Measurements from ENCODE around the gene ARID1B. TPM values are rescaled to one million over a fixed set of nuclear protein-coding genes. Genes with fewer than 3 reads are reported as not detected.

The ARID1B gene
- total and polyA plus RNA-seq, 7 donors: 8.4 to 115 (median 69.6) TPM

- intact Hi-C loops (cut with DNase I): no loop called here
- H3K36me3 ChIP-seq: no peaks in the 10 kb centered on the region
- H3K27ac ChIP-seq: no peak overlapping the region
- peaks cover 0 to 31% (median 16%) of the 10 kb centered on the region in 4 donors for H3K4me1 ChIP-seq
- H3K27me3 ChIP-seq: no peaks in the 10 kb centered on the region
- H3K4me3 ChIP-seq: no peak overlapping the region
- TF ChIP-seq EP300 (IDR thresholded peaks at IDR 0.05): no peak
- TF ChIP-seq POLR2A (IDR thresholded peaks at IDR 0.05): no peak
- TF ChIP-seq, protein P1, sequence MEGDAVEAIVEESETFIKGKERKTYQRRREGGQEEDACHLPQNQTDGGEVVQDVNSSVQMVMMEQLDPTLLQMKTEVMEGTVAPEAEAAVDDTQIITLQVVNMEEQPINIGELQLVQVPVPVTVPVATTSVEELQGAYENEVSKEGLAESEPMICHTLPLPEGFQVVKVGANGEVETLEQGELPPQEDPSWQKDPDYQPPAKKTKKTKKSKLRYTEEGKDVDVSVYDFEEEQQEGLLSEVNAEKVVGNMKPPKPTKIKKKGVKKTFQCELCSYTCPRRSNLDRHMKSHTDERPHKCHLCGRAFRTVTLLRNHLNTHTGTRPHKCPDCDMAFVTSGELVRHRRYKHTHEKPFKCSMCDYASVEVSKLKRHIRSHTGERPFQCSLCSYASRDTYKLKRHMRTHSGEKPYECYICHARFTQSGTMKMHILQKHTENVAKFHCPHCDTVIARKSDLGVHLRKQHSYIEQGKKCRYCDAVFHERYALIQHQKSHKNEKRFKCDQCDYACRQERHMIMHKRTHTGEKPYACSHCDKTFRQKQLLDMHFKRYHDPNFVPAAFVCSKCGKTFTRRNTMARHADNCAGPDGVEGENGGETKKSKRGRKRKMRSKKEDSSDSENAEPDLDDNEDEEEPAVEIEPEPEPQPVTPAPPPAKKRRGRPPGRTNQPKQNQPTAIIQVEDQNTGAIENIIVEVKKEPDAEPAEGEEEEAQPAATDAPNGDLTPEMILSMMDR (IDR thresholded peaks at IDR 0.05): no peak
- no peak for TF ChIP-seq POLR2AphosphoS5 (IDR thresholded peaks at IDR 0.05)
- no peaks in the 10 kb centered on the region for H3K9me3 ChIP-seq
- DNase-seq: no peak
These were observed 299.3 kb downstream of the ARID1B start for GRCh38 chr6:157076451-157076822.

GRCh38 chr6:157077251-157077650 lies 300.1 kb downstream of the ARID1B start:
- Histone ChIP-seq H3K9me3 (no peaks in the 10 kb centered on the region), H3K4me3 (no peak overlapping the region), H3K4me1 (peaks cover 0 to 35% (median 13%) of the 10 kb centered on the region in 4 donors), H3K36me3 (no peaks in the 10 kb centered on the region), H3K27ac (no peak overlapping the region), H3K27me3 (no peaks in the 10 kb centered on the region)
- 96 to 97% methylated on average over 7 of the region's 7 CpGs for WGBS, 2 donors
- intact Hi-C loops (cut with DNase I): no loop called here
- no peak for DNase-seq
- TF ChIP-seq POLR2AphosphoS5 (IDR thresholded peaks at IDR 0.05) (no peak), POLR2A (IDR thresholded peaks at IDR 0.05) (no peak), EP300 (IDR thresholded peaks at IDR 0.05) (no peak)
- TF ChIP-seq, protein P1 (IDR thresholded peaks at IDR 0.05): no peak

DNA sequence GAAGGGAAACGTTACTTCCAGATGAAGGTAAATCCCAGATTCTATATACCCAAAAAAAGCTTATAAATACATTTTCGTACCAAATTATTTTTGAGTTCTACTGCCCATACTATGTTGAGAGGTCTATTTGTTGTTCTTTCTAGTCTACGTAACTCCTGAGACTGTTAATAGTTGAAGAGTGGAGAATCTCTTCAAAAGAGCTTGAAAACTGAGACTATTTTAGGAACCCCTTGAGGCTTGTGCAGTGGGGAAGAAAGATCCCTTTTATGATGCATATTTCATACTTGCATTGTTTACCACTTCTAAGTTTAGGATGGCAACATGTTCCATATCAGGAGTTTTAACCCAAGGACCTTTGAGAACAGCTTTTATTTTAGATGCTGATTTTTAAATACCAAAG lies 301.1 kb downstream of the ARID1B start:
- intact Hi-C loops (cut with DNase I): no loop called here
- Histone ChIP-seq H3K4me3 (no peak overlapping the region), H3K36me3 (no peaks in the 10 kb centered on the region), H3K27me3 (no peaks in the 10 kb centered on the region), H3K27ac (no peak overlapping the region), H3K9me3 (no peaks in the 10 kb centered on the region), H3K4me1 (peaks cover 0 to 33% (median 13%) of the 10 kb centered on the region in 4 donors)
- TF ChIP-seq POLR2A (IDR thresholded peaks at IDR 0.05) (no peak), POLR2AphosphoS5 (IDR thresholded peaks at IDR 0.05) (no peak), EP300 (IDR thresholded peaks at IDR 0.05) (no peak)
- TF ChIP-seq, protein P1 (IDR thresholded peaks at IDR 0.05): no peak
- WGBS, 2 donors: 80 to 93% methylated on average over 3 of the region's 3 CpGs
- no peak for DNase-seq

- Histone ChIP-seq H3K27me3 (no peaks in the 10 kb centered on the region), H3K4me1 (peaks cover 0 to 25% (median 8%) of the 10 kb centered on the region in 4 donors), H3K4me3 (no peak overlapping the region), H3K9me3 (no peaks in the 10 kb centered on the region), H3K36me3 (no peaks in the 10 kb centered on the region), H3K27ac (no peak overlapping the region)
- DNase-seq: no peak
- WGBS, 2 donors: 67 to 71% methylated on average over 1 of the region's 1 CpG
- intact Hi-C loops (cut with DNase I): no loop called here
- TF ChIP-seq POLR2AphosphoS5 (IDR thresholded peaks at IDR 0.05) (no peak), EP300 (IDR thresholded peaks at IDR 0.05) (no peak), POLR2A (IDR thresholded peaks at IDR 0.05) (no peak)
- TF ChIP-seq, protein P1 (IDR thresholded peaks at IDR 0.05): no peak
These were observed 302.1 kb downstream of the ARID1B start for GRCh38 chr6:157079277-157079676.

- intact Hi-C loops (cut with DNase I): no loop called here
- WGBS, 2 donors: 64 to 83% methylated on average over 3 of the region's 3 CpGs
- no peak for DNase-seq
These were observed 302.6 kb downstream of the ARID1B start for GRCh38 chr6:157079771-157080170.

More at GRCh38 chr6:157079771-157080170, 302.6 kb downstream of the ARID1B start:
- Histone ChIP-seq H3K27me3 (no peaks in the 10 kb centered on the region), H3K27ac (no peak overlapping the region), H3K36me3 (peaks cover 0 to 4% (median 2%) of the 10 kb centered on the region in 4 donors), H3K9me3 (no peaks in the 10 kb centered on the region), H3K4me3 (no peak overlapping the region), H3K4me1 (peaks cover 0 to 25% (median 8%) of the 10 kb centered on the region in 4 donors)
- TF ChIP-seq POLR2A (IDR thresholded peaks at IDR 0.05) (no peak), EP300 (IDR thresholded peaks at IDR 0.05) (no peak), POLR2AphosphoS5 (IDR thresholded peaks at IDR 0.05) (no peak)
- TF ChIP-seq, protein P1 (IDR thresholded peaks at IDR 0.05): no peak
